Measurements from ENCODE around the gene LINC01488. TPM values are rescaled to one million over a fixed set of nuclear protein-coding genes. Genes with fewer than 3 reads are reported as not detected.

LINC01488 gene
- total RNA-seq, 4 donors from 2014 or later: not detected

DNA sequence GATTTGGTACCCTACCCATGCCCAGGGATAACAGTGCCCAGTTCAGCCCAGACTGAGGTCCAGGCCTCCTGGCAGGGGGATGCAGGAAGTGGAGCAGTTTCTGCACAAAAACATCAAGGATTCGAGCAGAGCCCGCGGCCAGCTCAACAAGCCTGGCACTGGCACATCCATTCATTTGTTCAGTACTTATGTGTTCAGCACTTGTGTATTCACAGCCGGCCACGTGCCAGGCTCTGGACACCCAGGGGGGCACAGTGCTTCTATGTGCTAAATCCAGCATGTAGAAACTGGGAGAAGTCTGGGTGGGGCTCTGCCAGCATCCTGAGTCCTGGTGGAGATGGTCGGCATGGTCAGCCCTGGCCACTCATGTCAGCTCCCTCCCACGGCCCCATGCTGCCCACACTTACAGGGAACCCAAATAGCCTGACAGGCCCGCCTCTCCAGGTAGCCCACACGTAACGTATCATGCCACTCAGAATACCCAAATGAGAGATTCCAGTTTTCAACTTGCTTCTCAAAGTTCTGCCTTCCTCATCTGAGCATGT is 28.5 kb downstream of the LINC01488 start:
- no peak for DNase-seq
- H3K27me3 ChIP-seq: no peaks in the 10 kb centered on the region
- H3K27ac ChIP-seq: no peak overlapping the region
- TF ChIP-seq CTCF (IDR thresholded peaks at IDR 0.05): no peak
- no peak for TF ChIP-seq POLR2A (IDR thresholded peaks at IDR 0.05)
- H3K9me3 ChIP-seq: no peaks in the 10 kb centered on the region
- no peak overlapping the region for H3K4me3 ChIP-seq
- peaks cover 0 to 4% (median 0%) of the 10 kb centered on the region in 4 donors for H3K4me1 ChIP-seq
- no peaks in the 10 kb centered on the region for H3K36me3 ChIP-seq

DNA sequence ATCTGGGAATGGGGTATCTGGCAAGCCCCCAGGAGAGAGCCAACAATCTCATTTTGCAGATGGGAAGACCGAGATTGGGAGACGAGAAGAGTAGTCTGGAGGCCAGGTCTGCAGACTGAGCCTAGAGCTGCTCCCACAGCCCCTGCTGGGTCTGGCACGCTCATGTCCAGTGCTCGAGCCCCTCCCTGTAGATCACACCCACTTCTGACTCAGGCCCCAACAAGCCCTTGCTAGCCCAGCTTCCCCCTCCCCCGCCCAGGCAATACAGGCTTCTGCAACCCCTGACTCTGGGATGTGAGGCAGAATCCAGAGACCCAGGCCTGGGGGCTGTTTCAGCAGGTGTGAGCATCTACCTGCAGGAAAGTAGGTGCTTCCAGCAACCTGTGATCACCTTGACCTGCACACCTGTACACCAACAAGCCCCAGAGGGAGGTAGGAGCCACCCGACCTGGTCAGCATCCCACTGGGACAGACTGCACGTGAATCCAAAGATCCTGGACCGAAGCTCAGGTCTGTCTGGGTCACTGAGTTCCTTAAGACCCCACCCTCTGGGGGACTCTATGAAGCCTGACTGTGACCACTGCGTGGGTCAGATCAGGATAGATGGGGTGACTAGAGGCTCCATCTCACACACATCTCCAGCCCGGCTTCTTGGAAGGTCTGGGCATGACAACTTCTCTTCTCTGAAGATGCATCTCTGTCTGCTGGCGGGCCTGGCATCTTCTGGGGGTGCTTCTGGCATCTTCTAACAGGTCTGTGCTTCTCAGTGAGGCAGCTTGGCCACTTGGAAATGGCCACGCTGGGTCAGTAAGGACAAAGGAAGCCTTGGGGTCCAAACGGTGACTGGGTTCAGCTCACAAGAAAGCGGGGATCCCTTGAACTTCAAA is 29.3 kb downstream of the LINC01488 start:
- no peaks in the 10 kb centered on the region for H3K9me3 ChIP-seq
- H3K4me3 ChIP-seq: no peak overlapping the region
- no peak for TF ChIP-seq POLR2A (IDR thresholded peaks at IDR 0.05)
- TF ChIP-seq CTCF (IDR thresholded peaks at IDR 0.05): no peak
- no peak for DNase-seq
- no peak overlapping the region for H3K27ac ChIP-seq
- no peaks in the 10 kb centered on the region for H3K27me3 ChIP-seq
- H3K36me3 ChIP-seq: no peaks in the 10 kb centered on the region
- no peaks in the 10 kb centered on the region for H3K4me1 ChIP-seq

- no peak for TF ChIP-seq CTCF (IDR thresholded peaks at IDR 0.05)
- no peak for TF ChIP-seq POLR2A (IDR thresholded peaks at IDR 0.05)
- H3K4me3 ChIP-seq: no peak overlapping the region
- no peak for DNase-seq
These were observed 30.0 kb downstream of the LINC01488 start for GRCh38 chr11:69511358-69512055.

GRCh38 chr11:69512136-69512535 is 30.7 kb downstream of the LINC01488 start:
- Histone ChIP-seq H3K27ac (no peak overlapping the region), H3K9me3 (no peaks in the 10 kb centered on the region), H3K4me3 (no peak overlapping the region), H3K36me3 (no peaks in the 10 kb centered on the region), H3K27me3 (no peaks in the 10 kb centered on the region), H3K4me1 (no peaks in the 10 kb centered on the region)
- DNase-seq: no peak
- no peak for TF ChIP-seq CTCF (IDR thresholded peaks at IDR 0.05)
- no peak for TF ChIP-seq POLR2A (IDR thresholded peaks at IDR 0.05)

More at GRCh38 chr11:69511358-69512055, 30.0 kb downstream of the LINC01488 start:
- Histone ChIP-seq H3K36me3 (no peaks in the 10 kb centered on the region), H3K4me1 (no peaks in the 10 kb centered on the region), H3K9me3 (no peaks in the 10 kb centered on the region), H3K27ac (no peak overlapping the region), H3K27me3 (no peaks in the 10 kb centered on the region)

DNA sequence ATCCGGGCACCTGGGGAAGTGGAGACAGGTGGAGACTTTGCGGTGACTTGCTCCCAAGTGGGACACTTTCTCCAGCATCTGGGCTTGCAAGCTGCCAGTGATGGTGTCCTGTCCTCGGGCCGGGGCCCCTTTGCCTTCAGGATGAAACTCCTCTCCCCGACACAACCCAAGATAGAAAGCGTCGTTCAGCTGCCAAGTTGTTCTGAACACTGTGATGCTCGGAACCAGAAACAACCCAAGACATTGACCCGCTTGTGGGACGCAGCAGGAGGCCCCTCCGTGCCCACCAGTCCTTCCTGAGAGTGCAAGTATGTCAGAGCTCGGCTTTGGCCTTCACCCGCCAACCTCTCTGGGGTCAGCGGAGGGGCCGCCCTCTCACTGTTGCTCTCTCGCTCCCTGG is 31.3 kb downstream of the LINC01488 start:
- Histone ChIP-seq H3K36me3 (no peaks in the 10 kb centered on the region), H3K27me3 (no peaks in the 10 kb centered on the region), H3K9me3 (no peaks in the 10 kb centered on the region), H3K4me3 (no peak overlapping the region), H3K27ac (no peak overlapping the region), H3K4me1 (no peaks in the 10 kb centered on the region)
- no peak for TF ChIP-seq CTCF (IDR thresholded peaks at IDR 0.05)
- no peak for DNase-seq

Measured in Peyer's patch (tissue), 4 donors.